Measurements from ENCODE around the gene ISG15.
"Not testable (repeated sequence)": the region's sequence is repeated elsewhere in the genome, so short reads cannot be mapped to it uniquely, and the experiment has no call there.

Gene ISG15

GRCh38 chr1:1030867-1031658, 17.8 kb downstream of the ISG15 start:
- not testable (repeated sequence) for DNase-seq

GRCh38 chr1:1031659-1032235, 18.4 kb downstream of the ISG15 start:
- DNase-seq = no peak

DNA sequence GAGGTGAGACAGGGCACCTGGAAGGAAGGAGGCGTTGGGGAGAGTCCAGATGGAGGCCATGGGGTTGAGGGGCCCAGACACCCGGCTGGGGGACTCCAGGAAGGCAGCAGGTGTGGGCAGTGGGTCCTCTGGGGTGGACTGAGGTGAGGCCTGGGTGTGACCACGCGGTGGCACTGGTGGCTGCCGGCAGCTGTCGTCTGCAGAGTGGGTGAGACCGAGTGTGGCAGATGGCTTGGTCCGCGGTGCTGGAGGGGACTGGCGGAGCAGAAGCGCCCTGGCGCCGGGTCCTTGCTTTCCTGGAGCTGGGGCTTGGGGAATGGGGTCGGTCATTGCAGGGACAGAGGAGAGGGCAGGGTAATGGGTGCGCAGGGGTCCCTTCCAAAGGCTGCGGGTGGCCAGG, 19.1 kb downstream of the ISG15 start:
- DNase-seq = no peak

- DNase-seq = peak; percentile 75
These were observed 19.8 kb downstream of the ISG15 start for GRCh38 chr1:1033009-1033587.

DNA sequence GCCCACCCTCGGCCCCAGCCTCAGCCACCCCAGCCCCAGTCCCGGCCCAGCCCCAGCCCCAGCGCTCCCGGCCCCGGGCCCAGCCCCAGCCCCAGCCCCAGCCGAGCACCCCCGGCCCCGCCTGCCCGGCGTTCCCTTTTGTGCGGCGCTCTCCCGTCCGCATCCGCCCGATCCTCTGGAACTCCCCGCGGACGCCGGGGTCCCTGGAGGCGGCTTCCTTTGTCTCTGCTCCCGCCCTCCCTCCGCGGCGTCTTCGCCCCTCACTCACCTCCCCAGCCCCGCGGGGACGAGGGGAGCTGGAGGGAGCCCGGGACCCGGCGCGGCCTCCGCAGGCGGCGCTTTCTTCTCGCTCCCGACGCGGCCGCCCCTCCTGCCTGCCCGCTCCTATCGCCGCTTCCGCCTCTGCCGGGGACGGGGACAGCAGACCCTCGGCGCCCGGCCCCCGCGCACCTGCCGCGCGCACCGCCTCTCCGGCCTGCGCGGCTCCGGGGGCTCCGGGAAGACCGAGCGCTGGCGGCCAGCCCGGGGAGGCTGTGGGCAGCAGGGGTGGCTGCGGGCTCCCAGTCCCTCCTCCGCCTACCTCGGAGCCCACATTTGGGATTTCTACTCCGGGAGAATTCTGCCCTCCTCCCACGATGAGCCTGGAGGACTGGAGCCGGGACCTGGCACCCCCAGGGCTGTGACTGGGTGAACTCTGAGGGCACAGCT, 20.6 kb downstream of the ISG15 start:
- no peak for DNase-seq

DNA sequence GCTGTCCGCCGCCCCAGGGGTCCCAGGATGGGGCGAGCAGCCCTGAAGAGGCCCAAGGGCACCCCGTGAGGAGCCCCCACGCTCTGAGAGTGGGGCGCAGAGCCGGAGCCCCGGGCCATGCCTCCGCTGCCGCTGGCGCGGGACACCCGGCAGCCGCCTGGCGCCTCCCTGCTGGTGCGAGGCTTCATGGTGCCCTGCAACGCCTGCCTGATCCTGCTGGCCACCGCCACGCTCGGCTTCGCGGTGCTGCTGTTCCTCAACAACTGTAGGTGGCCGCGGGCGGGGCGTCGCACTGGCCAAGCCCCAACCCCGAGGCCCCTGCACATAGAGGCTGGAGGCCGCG, 21.1 kb downstream of the ISG15 start:
- no peak for DNase-seq

DNA sequence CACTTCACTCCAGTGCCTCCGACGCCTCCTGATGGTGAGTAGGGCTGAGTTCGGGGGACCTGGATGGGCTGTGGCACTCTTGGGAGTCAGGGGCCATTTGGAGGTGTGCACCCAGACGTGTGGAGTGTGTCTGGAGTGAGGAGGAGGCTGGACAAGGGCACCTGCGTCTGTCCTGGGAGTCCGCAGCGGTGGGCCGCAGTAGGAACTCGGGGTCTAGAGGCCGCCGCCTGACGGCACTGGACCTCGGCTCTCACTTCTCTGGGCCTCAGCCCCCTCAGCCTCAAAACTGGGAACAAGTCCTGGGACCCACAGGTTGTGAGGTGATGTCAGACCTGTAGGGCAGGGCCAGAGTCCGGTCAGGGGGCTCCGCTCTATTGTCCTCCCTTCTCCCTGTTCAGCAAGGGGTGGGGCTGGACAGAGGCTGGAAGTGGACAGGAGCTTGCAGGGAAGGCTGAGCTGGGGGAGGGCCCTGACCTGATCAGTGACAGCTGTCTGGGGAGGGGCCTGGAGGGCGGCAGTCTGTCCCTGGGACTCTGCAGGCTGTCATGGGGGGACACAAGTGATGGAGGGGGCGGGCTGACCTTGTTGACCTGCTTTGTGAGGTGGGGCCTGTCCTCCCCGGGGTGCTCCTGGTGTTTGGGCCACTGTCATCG, 22.1 kb downstream of the ISG15 start:
- no peak for DNase-seq

DNA sequence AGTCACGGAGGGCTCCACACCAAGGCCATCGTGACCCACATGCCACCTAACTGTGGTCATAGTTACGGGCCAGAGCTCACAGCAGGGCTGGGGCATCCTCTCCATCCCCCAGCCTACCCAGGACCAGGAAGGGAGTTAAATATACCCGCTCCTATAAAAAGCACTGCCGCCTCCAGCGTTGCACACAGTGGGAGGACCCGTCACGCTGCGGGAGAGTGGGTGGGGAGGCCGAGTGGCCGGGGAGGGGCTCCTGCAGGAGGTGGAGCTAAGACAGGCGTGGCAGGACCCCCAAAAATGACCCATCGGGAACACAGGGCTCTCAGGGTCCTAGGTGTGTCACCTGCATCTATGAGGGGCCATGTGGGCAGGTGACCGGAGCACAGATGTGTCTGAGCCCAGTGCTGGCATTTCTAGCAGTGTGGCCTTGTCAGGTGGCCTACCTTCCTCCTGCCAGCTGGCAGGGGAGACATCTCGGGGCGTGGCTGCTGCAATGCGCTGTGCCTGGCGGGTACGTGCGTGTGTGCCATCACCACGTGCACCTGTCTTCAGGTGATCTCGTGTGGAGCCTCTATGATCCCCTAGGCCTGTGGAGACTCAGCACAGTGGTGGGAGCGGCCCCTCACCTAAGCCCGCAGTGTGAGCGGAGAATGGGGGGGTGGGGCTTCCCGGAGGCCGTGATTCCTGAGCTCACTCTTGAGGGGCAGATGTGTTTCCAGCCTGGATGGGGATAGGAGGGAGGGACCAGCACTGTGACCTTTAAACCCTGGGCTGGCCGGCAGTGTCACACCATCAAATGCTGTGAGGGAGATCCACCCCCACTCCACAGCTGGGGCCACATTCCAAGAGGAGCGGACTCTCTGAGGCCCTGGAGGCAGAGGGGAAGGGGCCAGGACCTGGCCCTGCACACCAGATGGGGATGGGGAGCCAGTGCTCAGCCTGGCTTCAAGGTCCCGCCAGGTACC, 24.4 kb downstream of the ISG15 start:
- DNase-seq = no peak

DNA sequence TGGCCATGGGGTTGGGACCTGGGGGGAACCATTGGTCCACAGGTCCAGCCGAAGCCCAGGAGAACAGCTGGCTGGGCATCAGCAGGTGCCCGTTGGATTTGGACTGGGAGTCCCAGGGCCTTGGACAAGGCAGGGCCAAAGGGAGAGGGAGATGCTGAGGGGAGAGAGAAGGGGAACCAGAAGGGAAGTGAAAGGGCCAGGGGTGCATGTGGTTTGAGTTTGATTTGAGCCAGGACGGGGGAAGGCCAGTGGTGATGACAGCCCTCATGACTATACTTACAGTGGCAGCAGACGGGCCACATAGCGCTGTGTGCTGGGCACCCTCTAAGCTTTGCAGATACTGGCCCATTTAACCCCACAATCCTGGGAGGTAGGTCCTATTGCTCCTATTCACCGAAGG, 25.4 kb downstream of the ISG15 start:
- no peak for DNase-seq

- DNase-seq = no peak
These were observed 26.0 kb downstream of the ISG15 start for GRCh38 chr1:1039145-1039910.

GRCh38 chr1:1040004-1040991, 27.0 kb downstream of the ISG15 start:
- DNase-seq = peak; percentile 85

- no peak for DNase-seq
These were observed 27.8 kb downstream of the ISG15 start for GRCh38 chr1:1041092-1041523.

GRCh38 chr1:1041873-1042272, 28.6 kb downstream of the ISG15 start:
- no peak for DNase-seq

DNA sequence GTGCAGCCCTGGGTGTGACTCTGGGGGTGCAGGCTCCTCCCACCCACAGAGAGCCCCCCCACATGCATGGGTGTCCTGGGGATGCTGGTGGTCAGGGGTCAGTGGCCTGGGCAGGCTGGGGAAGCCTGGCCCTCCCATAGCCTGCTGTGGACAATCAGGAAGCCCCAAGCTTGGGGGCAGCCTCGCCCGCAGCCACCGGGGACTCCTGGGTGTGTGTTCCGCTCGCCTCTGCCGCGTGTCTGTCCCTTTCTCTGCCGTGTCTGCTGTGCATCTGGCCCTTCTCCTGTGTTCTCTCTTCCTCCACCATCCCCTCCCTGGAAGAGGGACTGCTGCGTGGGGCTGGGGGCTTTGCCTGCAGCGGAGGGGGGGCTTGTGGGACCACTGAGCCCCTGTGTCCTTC, 29.5 kb downstream of the ISG15 start:
- no peak for DNase-seq

DNA sequence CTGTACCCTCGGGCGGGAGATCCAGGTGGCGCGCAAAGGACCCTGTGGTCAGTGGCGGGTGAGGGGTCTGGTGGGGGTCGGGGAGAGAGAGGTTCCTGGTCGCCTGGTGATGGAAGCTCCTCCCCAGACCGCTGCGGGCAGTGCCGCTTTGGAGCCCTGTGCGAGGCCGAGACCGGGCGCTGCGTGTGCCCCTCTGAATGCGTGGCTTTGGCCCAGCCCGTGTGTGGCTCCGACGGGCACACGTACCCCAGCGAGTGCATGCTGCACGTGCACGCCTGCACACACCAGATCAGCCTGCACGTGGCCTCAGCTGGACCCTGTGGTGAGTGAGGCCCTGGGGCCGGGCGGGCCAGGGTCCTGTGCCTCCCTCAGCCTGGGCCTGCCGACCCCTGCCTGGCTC, 30.1 kb downstream of the ISG15 start:
- no peak for DNase-seq

DNA sequence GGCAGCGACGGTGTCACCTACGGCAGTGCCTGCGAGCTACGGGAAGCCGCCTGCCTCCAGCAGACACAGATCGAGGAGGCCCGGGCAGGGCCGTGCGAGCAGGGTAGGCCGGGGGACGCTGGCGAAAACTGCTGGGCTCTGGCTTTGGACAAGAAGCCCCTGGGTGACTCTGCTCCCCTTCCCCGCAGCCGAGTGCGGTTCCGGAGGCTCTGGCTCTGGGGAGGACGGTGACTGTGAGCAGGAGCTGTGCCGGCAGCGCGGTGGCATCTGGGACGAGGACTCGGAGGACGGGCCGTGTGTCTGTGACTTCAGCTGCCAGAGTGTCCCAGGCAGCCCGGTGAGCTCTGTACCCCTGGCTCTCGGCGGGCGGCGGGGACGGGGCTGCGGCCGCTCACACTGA, 30.6 kb downstream of the ISG15 start:
- DNase-seq = no peak

DNA sequence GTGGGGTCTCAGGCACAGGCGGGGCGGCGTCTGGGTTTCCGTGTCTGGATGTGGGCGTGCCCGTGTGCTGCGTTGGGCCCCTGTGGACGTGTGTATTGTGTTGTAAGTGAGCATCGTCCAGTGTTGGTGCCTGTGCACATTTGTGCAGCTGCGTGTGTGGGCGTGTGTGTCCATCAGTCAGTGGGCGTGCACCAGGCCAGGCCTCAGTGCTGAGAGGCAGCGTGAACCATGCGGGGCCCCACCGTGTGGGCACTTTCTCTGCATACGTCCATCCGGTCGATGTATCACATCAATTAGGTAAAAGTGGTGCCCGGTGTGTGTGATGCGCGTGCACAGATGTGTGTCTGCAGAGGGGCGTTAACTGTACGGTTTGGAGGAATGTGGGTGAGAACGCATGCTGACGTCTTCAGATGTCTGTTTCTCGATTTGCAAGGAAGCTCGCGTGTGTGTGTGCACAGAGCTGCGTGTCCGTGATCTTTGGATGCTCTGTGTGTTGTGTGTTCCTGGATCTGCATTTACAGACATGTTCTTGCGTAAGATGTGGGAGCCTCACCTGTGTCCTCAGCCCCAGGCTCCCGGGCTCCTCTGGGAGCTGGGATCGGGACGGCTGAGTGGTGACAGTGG, 31.3 kb downstream of the ISG15 start:
- DNase-seq = no peak

DNA sequence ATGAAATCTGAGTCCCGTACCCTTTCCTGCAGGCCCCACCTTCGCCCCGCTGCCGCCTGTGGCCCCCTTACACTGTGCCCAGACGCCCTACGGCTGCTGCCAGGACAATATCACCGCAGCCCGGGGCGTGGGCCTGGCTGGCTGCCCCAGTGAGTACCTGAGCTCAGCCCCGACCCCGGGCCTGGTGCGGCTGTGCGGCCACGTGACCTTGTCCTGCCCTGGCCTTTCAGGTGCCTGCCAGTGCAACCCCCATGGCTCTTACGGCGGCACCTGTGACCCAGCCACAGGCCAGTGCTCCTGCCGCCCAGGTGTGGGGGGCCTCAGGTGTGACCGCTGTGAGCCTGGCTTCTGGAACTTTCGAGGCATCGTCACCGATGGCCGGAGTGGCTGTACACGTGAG, 31.8 kb downstream of the ISG15 start:
- no peak for DNase-seq

GRCh38 chr1:1046243-1046642, 32.9 kb downstream of the ISG15 start:
- DNase-seq = no peak

Measured in fibroblast of skin of back (primary cell).